Measurements from ENCODE around the gene LIMCH1. TPM values are rescaled to one million over a fixed set of nuclear protein-coding genes. Genes with fewer than 3 reads are reported as not detected.

The LIMCH1 gene
- total and polyA plus RNA-seq, 2 experiments from 2014 or later, result 10.6 to 13.3 TPM

- H3K9me3 ChIP-seq (ENCODE audit: low read depth), result no peaks in the 10 kb centered on the region
- no peak for DNase-seq (ENCODE audit: low spot score)
- no peak overlapping the region for H3K4me3 ChIP-seq
- H3K4me1 ChIP-seq (ENCODE audit: insufficient read depth), result no peaks in the 10 kb centered on the region
- H4K20me1 ChIP-seq (ENCODE audit: insufficient read depth, poor library complexity, severe bottlenecking), result no peaks in the 10 kb centered on the region
- H3K4me2 ChIP-seq, result no peak overlapping the region
- H2AFZ ChIP-seq, result no peak overlapping the region
- H3K9me2 ChIP-seq (replicated peaks; ENCODE audit: insufficient read depth), result no peaks in the 10 kb centered on the region
- no peaks in the 10 kb centered on the region for H3K36me3 ChIP-seq (replicated peaks; ENCODE audit: insufficient read depth, low read depth)
- no peaks in the 10 kb centered on the region for H3K79me2 ChIP-seq
- H3K27ac ChIP-seq, result no peak overlapping the region
- no peak for TF ChIP-seq EZH2 (IDR thresholded peaks at IDR 0.05; ENCODE audit: borderline replicate concordance)
- TF ChIP-seq EZH2phosphoT487 (IDR thresholded peaks at IDR 0.05; ENCODE audit: low read depth, severe bottlenecking, unreplicated experiment), result no peak
- TF ChIP-seq, protein P1, sequence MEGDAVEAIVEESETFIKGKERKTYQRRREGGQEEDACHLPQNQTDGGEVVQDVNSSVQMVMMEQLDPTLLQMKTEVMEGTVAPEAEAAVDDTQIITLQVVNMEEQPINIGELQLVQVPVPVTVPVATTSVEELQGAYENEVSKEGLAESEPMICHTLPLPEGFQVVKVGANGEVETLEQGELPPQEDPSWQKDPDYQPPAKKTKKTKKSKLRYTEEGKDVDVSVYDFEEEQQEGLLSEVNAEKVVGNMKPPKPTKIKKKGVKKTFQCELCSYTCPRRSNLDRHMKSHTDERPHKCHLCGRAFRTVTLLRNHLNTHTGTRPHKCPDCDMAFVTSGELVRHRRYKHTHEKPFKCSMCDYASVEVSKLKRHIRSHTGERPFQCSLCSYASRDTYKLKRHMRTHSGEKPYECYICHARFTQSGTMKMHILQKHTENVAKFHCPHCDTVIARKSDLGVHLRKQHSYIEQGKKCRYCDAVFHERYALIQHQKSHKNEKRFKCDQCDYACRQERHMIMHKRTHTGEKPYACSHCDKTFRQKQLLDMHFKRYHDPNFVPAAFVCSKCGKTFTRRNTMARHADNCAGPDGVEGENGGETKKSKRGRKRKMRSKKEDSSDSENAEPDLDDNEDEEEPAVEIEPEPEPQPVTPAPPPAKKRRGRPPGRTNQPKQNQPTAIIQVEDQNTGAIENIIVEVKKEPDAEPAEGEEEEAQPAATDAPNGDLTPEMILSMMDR (IDR thresholded peaks at IDR 0.05; ENCODE audit: poor library complexity), result no peak
- H3K27me3 ChIP-seq, result no peaks in the 10 kb centered on the region
- 86% methylated on average over 5 of the region's 5 CpGs for WGBS (ENCODE audit: low lambda C conversion rate, missing lambda C conversion rate)
Measured at GRCh38 chr4:41625531-41625930, 87.6 kb downstream of the LIMCH1 start.

DNA sequence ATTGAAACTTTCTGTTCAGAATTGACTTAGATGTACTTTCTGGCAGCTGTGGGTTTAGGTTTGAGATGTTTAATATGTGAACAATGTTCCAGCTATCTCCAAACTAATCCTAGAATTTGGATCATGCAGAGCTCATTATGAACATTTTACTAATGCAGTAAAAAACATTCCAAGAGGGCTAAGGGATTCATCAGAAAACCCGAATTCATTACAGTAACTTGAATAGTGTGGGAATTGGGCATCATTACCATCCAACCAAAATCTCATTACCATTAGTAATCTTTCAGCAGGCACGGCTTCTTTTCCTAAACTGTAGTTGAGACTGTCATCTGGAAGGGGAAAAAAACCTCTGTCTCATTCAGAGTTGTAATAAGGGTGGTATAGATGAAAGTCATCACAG is 91.0 kb downstream of the LIMCH1 start:
- Histone ChIP-seq H4K20me1 (ENCODE audit: insufficient read depth, poor library complexity, severe bottlenecking) (no peaks in the 10 kb centered on the region), H3K4me1 (ENCODE audit: insufficient read depth) (no peaks in the 10 kb centered on the region), H3K27ac (no peak overlapping the region), H3K36me3 (replicated peaks; ENCODE audit: insufficient read depth, low read depth) (no peaks in the 10 kb centered on the region), H3K4me2 (no peak overlapping the region), H2AFZ (no peak overlapping the region), H3K4me3 (no peak overlapping the region), H3K79me2 (no peaks in the 10 kb centered on the region), H3K9me3 (ENCODE audit: low read depth) (no peaks in the 10 kb centered on the region), H3K9me2 (replicated peaks; ENCODE audit: insufficient read depth) (no peaks in the 10 kb centered on the region), H3K27me3 (no peaks in the 10 kb centered on the region)
- 81% methylated on average over 2 of the region's 2 CpGs for WGBS (ENCODE audit: low lambda C conversion rate, missing lambda C conversion rate)
- DNase-seq (ENCODE audit: low spot score), result no peak
- TF ChIP-seq EZH2phosphoT487 (IDR thresholded peaks at IDR 0.05; ENCODE audit: low read depth, severe bottlenecking, unreplicated experiment) (no peak), EZH2 (IDR thresholded peaks at IDR 0.05; ENCODE audit: borderline replicate concordance) (no peak)
- TF ChIP-seq, protein P1 (IDR thresholded peaks at IDR 0.05; ENCODE audit: poor library complexity), result no peak

DNA sequence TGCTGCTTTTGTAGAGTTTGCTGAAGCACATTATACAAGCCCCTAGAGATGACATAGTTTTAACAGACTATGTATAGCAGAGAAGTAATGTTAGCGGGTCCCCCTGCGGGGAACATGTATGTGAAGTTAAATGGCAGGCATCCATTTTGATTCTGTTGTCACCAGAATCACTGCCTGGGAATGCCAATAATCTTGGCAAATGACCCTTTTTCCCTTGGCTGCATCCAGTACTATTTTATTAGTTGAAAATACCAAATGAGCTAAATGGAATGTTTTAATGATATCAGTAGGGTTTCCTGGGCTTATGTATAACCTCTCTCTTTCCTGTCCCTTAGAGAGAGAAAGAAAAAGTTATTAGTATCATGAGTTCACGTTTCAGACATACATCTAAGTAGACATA is 93.6 kb downstream of the LIMCH1 start:
- H3K9me2 ChIP-seq (replicated peaks; ENCODE audit: insufficient read depth), result no peaks in the 10 kb centered on the region
- no peak for TF ChIP-seq EZH2 (IDR thresholded peaks at IDR 0.05; ENCODE audit: borderline replicate concordance)
- TF ChIP-seq, protein P1 (IDR thresholded peaks at IDR 0.05; ENCODE audit: poor library complexity), result no peak
- TF ChIP-seq EZH2phosphoT487 (IDR thresholded peaks at IDR 0.05; ENCODE audit: low read depth, severe bottlenecking, unreplicated experiment), result no peak
- H3K36me3 ChIP-seq (replicated peaks; ENCODE audit: insufficient read depth, low read depth), result no peaks in the 10 kb centered on the region
- no peak overlapping the region for H3K27ac ChIP-seq
- no peaks in the 10 kb centered on the region for H3K79me2 ChIP-seq
- no peak overlapping the region for H3K4me3 ChIP-seq
- WGBS (ENCODE audit: low lambda C conversion rate, missing lambda C conversion rate), result 90% methylated on average over 3 of the region's 3 CpGs
- no peaks in the 10 kb centered on the region for H3K27me3 ChIP-seq
- no peaks in the 10 kb centered on the region for H3K4me1 ChIP-seq (ENCODE audit: insufficient read depth)
- no peaks in the 10 kb centered on the region for H4K20me1 ChIP-seq (ENCODE audit: insufficient read depth, poor library complexity, severe bottlenecking)
- H3K4me2 ChIP-seq, result no peak overlapping the region
- no peak overlapping the region for H2AFZ ChIP-seq
- no peak for DNase-seq (ENCODE audit: low spot score)
- no peaks in the 10 kb centered on the region for H3K9me3 ChIP-seq (ENCODE audit: low read depth)

All from hepatocyte (in vitro differentiated cells).